HG02763 (cell line): ENCODE measurements around the gene RHBG.
"Not testable (repeated sequence)": the region's sequence is repeated elsewhere in the genome, so short reads cannot be mapped to it uniquely, and the experiment has no call there.

Experiments used
- ATAC-seq: cut with Tn5 transposase; IDR thresholded peaks from one replicate; pipeline ENCODE4 v1.9.1; 2021; ENCODE audit warnings: mild to moderate bottlenecking, moderate library complexity; ENCODE audit not compliant: unreplicated experiment

The RHBG gene

DNA sequence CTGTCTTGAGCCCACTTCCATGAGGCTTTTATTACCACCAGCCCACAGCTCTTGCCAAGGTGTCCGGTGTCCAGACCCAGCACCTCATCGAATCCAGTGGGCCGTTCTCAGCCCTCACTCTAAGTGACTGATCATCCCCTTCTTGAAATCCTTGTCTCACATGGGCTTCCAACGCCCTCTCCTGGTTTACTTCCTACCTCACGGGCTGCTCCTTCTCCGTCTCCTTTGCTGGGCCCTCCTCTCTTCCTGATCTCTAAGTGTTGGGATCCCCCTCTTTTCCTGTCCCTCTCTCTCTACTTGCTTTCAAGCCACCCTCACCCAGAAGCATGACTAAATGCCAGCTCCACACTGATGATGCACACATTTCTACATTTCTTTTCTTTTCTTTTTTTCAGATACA, 9.0 kb upstream of the RHBG start:
- no peak for ATAC-seq

DNA sequence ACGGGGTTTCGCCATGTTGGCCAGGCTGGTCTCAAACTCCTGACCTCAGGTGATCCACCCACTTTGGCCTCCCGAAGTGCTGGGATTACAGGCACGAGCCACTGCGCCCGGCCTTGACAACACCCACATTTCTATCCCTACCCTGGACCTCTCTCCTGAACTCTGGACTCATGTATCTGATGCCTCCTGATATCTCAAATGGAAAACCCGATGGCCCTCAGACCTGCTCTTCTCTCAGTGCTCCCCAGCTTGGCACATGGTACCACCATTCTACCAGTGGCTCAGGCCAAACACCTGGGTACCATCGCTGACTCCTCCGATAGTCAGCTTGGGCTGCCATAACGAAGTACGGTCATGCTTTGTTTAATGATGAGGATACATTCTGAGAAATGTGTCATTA, 8.5 kb upstream of the RHBG start:
- no peak for ATAC-seq

DNA sequence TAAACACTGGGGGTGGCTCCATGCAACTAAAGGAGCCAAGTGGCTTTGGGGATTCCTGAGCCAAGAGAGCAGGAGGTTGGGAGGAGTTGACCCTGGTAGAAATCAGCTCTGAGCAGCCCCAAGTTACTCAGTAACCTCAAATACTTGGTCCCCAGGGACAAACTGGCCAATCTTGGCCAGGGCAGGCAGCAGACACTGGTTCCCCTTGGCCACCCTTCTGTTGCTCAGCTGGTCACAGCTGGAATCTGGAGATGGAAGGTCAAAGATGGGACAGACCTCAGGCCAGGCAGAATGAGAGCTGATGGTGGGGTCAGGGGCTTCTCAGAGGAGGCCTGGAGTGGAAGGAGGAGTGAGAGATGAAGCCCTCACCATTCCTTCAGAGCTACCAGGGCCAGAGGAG, 3.3 kb upstream of the RHBG start:
- no peak for ATAC-seq

DNA sequence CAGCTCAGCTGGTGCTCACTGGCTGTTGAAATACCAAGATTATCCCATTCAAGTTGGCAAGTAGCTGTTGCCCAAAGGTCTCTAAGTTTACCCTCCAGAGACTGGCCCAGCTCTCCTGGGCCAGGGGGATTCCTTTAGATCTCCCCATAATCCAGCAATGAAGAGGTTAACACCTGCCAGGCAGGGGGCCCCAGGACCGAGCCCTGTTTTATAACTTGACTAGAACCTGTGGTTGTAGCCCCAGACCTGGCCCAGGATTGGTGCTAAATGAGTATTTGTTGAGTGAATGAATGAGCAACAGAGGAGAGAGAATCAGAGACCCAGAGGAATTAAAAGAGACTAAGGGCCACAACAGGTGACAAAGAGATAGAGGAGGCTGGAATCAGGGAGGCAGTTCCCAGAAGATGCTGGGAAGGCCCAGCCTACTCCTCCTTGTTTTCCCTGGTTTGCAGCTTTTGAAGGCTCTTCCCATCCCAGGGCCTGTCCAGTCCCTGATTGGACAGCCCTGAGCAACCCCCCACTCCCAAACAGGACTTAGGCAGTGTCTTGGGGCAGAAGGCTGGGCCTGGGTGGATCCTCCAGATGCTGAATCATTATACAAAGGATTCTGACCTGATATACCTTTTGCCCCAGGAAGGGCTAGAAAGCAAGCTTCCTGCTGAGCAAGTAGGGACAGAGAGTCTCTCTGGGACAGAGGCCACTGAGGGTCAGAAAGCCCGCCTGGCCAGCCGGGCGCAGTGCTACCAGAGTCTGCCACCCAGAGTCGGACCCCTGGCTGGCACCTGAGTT, 2.4 kb upstream of the RHBG start:
- ATAC-seq: no peak

DNA sequence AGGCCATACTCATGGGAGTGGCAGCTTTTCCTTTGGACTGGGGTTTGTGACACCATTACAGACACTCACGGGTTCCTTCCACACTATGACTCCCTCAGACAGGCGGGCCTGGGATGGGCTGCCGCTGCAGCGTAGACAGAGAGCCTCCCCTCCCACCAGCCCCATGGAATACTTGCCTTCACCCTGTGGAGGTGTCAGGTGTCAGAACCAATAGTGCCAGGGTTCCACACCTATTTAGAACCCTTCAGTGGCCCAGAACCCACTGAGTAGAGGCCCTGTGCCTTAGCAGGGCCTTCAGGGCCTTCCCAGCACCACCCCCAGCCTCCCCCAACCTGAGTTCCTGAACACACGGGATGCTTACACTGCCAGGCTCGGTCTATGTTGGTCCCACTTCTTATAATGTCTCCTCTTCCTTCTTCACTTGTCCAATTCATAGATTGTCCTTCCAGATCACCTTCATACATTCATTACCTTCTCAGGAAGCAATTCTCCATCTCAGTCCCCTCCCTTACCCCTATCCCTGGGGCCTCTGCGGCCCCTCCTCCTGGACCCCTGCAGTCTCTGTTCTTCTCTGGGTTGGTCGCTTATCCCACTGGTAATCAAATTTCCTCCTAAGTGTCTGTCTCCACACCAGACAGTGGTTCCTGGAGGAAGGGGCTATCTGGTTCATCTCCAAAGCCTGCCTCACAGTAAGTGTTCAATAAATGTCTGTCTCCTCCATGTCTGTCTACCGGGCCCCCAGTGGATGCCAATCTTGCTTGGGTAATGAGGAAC, 1.4 kb upstream of the RHBG start:
- no peak for ATAC-seq

DNA sequence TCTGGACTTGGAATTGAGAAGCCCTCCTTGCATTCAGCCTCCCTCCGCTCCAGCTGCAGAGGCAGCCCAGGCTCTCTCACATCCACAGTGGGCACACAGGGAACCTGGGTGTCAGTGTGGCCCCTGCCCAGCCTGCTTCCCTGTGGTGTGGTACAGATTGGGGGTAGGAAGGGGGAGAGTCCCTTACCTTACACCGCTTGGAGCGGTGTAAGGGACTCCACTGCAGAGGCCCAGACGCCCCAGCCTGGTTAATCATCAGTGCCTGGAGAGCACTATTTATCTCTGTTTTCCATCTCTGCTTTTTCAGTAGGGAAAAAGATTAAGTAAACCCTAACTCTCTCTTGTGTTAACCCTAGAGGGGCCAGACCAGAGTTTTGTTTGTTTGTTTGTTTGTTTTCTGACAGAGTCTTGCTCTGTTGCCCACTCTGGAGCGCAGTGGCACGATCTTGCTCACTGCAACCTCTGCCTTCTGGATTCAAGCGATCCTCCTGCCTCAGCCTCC, 803 bp upstream of the RHBG start:
- no peak for ATAC-seq

DNA sequence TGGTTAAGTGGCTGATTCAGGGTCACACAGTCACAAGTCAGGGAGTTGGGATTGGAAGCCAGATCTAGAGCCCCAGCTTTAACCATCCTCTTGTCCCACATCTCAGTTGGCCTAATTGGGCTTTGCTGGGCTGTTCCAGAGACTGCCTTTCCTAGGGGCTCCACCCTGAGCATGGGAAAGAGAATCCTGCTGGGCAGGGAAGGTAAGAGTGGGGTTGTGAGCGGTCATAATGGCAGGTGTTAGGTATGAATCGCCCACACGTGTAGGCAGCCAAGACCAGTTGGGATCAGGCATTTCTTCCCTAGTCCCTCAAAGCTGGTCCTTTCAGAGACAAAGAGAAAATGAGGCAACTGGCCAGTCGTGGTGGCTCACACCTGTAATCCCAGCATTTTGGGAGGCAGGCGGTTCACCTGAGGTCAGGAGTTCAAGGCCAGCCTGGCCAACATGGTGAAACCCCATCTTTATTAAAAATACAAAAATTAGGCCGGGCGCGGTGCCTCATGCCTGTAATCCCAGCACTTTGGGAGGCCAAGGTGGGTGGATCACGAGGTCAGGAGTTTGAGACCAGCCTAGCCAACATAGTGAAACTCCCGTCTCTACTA, 775 bp downstream of the RHBG start:
- not testable (repeated sequence) for ATAC-seq

DNA sequence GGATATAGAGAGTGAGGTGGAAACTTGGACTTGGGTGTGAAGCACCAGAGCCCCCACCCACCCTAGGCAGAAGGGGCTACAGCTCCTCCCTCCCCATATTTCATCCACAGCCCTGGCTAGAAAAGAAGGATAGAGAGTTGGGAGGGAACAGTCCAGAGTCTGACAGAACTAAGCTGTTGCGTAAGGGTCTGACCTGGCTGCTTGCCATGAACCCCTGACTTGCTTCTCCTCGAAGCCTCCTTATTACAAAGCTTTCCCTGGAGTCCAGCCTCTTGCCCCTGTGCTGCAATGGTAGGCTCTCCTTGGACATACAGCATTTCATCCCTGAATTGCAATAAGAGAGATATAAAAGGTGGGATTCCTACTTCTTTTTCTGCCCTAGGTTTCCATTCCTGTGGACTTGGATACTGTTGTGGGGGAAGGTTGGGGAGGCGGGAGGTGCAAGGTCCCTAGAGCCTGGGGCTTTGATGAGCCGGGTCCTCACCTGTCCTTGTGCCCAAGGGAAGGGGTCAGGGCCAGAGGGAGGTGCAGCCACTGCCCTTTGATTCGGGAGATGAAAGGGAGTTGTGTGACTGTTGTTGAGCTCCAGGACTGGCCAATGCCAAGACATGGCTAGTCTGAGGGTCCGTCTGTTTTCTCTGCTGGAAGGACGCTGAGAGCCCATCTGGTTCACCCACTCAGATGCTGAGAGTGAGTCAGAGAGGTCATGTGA, 2.7 kb downstream of the RHBG start:
- no peak for ATAC-seq

DNA sequence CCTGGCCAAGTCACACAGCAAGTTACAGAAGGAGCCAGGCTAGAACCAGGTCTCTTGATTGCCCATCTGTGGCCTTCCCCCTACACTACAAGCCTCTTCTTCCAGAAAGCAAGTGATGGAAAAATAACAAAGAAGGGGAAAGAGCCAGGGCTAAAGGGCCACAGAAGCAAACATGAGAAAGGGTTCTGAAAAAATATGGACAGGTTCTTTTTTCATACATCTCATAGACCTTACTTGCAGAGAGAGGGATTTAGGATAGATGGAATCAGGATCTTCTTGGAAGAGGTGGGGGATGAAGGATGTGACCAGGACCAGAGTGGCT, 3.2 kb downstream of the RHBG start:
- ATAC-seq: no peak

DNA sequence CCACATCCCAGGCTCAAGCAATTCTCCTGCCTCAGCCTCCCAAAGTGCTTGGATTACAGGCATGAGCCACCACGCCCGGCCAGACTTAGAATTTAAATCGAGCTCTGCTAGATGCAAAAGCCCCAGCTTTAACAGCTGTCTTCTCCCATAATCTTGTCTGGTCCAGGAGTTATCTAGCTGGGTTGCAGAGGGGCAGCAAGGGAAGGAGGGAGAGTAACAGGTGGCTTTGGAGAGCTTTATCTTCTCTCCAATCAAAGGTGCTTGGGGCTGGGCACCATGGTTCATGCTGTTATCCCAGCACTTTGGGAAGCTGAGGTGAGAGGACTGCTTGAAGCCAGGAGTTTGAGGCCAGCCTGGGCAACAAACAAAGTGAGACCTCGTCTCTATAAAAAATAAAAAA, 3.9 kb downstream of the RHBG start:
- ATAC-seq: no peak

DNA sequence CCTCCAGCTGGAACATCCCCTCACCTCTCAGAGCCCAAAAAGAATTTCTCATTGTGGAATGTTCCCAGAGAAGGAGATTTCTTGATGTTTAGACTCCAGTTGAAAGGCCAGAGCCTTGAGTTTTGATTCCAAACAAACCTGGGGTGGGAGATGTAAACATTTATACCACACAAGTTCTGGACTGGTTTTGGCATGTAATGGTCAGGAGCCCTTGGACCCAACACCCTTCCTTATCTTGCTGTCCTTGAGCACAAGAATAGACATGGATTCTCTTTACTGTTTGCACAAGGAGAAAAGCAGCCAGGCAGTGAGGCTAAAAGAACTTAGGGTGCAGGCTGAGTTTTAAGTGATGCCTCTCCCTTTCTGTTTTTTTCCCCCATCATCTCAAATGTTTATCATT, 4.5 kb downstream of the RHBG start:
- no peak for ATAC-seq

DNA sequence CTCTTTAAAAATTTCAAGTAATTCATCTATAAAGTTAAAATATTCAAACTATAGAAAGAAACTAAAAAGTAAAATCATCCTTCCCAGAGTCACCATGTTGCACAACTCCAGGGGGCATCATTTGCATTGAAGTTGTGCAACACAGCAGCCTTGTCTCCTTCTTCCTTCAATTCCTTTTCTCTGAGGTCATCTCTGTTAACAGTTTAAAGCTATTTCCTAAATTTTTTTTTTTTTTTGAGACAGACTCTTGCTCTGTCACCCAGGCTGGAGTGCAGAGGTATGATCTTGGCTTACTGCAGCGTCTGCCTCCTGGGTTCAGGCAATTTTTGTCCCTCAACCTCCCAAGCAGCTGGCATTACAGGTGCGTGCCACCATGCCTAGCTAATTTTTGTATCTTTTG, 7.1 kb downstream of the RHBG start:
- ATAC-seq: no peak

DNA sequence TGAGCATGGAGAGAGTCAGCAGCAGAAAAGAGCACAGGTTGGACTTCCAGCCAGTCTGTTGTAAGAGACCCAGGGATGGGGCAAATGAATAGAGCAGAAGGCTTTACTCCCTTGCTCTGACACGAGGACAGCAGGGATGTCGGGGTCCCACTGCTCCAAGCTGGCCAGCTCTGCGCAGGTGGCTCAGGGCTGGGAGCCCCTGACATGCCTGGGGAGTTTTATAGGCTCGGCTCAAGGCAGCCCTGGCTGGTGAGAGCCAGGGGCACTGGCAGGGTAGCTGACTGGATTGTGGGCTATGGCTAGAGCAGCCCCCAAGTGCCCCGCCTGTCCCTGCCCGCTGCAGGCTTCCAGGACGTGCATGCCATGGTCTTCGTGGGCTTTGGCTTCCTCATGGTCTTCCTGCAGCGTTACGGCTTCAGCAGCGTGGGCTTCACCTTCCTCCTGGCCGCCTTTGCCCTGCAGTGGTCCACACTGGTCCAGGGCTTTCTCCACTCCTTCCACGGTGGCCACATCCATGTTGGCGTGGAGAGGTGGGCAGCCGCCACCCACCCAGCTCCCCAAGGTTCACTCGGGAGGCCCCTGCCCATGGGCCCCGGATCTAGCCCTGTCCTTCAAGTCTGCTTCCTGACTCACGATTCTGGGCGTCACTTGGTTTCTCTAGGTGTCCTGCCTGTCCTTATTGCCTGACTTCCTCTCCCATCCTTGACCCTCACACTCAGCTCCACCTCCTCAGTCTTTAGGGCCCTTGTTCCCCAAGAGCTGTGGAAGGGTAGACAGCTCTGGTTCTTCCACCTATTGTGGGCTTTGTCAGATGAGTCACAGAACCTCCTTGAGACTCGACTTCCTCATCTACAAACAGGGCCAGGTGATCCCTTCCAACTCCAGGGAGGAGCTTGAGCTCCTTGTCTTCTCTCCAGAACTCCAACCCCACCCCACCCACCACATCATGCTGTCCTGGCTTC, 8.2 kb downstream of the RHBG start:
- no peak for ATAC-seq

DNA sequence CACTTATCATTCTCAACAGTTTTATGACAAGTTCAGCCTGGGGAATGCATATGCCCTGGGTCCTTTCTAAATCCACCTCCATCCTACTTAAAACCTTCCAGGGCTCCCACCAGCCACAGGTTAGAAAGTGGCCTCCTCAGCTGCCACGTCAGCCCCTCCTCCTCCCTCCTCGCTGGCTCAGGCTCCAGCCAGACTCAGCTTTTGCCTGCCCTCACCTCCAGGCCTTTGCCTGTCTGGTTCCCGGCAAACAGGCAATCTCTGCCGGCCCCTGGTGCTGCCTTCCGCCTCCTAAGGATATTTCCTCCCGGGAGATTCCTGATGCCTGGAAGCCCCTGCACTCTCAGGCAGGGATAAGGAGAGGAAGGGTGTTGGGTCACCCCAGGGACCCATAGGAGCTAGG, 9.5 kb downstream of the RHBG start:
- ATAC-seq: no peak

DNA sequence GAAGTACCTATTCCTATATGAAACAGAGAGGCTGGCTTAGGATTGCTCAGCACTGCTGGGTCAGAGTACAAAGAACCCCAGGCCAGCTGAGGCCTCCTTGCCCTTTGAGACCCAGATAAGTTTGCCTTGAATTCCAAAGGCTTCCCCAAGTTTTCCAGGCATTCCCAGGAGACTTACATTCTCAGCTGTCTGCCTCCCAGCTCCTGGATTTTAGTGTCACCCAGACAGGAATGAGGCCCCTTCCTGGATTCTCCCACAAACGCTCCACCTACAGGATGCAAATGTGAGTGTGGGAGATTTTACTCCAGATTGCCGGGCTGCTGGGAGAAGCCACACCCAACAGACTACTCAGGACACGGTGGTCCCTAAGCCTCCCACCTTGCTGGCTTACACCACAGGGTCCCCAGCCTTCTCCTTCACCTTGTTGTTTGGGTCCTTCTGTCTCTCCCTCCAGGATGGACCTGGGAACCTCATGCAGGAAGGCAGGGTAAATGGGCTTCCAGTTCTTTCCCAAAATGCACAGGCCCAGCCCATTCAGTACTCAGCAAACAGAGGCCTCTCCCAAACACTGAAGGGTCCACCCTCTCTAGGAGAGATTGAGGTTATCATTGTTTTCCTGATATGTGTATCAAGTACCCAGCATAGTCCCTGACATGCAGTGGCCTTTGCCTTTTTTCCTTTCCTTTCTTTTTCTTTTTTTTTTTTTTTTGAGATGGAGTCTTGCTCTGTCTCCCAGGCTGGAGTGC, 10.6 kb downstream of the RHBG start:
- ATAC-seq: no peak

DNA sequence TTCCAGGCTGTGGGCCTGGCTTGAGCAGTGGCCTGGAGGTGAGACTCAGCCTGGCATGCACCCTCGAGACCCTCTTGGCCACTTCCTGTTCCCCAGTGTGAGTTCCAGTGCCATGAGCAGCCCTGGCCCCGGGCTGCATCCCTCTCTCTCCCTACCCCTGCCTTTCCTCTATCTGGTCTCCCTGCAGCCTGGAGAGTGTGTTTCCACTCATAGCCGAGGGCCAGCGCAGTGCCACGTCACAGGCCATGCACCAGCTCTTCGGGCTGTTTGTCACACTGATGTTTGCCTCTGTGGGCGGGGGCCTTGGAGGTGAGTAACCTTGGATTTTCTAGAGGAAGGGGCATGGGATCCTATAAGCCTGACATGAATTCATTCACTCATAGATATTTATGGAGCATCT, 13.6 kb downstream of the RHBG start:
- no peak for ATAC-seq

DNA sequence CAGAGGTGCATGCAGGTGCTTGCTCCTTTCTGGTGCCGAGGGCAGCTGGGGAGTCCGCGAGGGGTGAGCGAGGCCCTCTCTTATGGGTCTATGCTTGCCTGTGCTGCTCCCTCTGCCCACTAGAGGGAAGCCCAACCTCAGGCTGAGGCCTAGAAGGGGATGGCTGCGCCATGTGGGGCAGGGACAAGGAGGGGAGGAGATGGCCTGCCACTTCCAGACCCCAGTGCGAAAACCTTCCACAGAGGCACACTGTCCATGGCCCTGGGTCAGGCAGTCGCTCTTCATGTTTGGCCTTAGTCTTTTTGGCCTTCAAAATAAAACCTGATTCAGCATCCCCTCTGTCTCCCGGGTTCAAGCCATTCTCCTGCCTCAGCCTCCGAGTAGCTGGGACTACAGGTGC, 14.0 kb downstream of the RHBG start:
- ATAC-seq: no peak

DNA sequence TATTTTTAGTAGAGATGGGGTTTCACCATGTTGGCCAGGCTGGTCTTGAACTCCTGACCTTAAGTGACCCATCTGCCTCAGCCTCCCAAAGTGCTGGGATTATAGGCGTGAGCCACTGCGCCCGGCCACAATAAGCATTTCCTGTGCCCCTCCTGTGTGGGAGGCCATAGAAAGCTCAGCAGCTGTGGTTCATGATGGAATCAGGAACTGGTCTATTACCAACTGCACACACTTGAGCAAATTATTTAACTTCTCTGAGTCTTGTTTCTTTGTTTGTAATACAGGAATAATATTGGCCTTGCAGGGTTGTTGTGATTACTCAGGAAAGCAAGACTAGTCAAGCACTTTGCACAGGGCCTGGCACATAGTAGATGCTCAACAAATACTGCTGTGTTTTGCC, 15.0 kb downstream of the RHBG start:
- ATAC-seq: no peak

DNA sequence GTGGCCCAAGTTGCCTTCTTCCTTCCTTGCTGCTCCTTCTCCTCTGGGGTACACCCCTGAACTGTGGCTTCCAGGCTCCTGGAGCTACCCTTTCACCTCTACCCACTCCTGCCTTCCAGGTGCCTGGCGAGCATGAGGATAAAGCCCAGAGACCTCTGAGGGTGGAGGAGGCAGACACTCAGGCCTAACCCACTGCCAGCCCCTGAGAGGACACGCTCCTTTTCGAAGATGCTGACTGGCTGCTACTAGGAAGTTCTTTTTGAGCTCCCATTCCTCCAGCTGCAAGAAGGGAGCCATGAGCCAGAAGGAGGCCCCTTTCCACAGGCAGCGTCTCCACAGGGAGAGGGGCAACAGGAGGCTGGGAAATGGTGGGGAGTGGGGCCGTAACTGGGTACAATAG, 15.6 kb downstream of the RHBG start:
- no peak for ATAC-seq
